Effector memory CD4-positive, alpha-beta T cell (primary cell): ENCODE results near the gene FBXO40.
A peak's percentile ranks its signal among the peaks of the same experiment; 100 is the strongest.

Experiments used
- DNase-seq, 3 donors: peaks; one replicate each; pipeline ENCODE4 v3.0.0-alpha.2; 2020
- H3K27ac ChIP-seq: 2 replicates; pipeline ENCODE4 v1.7.0; 2013; ENCODE audit warnings: mild to moderate bottlenecking, low read length, moderate library complexity; ENCODE audit not compliant: insufficient read depth, poor library complexity, severe bottlenecking
- H3K27me3 ChIP-seq: replicated peaks from 2 replicates; pipeline ENCODE4 v1.7.0; 2013; ENCODE audit warnings: mild to moderate bottlenecking, low read length; ENCODE audit not compliant: insufficient read depth, control insufficient read depth, poor library complexity, severe bottlenecking
- H3K36me3 ChIP-seq: 2 replicates; pipeline ENCODE4 v1.7.0; 2013; ENCODE audit warnings: mild to moderate bottlenecking, low read length, moderate library complexity; ENCODE audit not compliant: control insufficient read depth, insufficient read depth
- H3K4me1 ChIP-seq: 2 replicates; pipeline ENCODE4 v1.7.0; 2013; ENCODE audit warnings: low read length, mild to moderate bottlenecking; ENCODE audit not compliant: control insufficient read depth, insufficient read depth, poor library complexity, severe bottlenecking
- H3K4me3 ChIP-seq: 2 replicates; pipeline ENCODE4 v1.7.0; 2013; ENCODE audit warnings: low read length, low read depth, mild to moderate bottlenecking; ENCODE audit not compliant: insufficient read depth, poor library complexity, severe bottlenecking
- H3K9me3 ChIP-seq: 2 replicates; pipeline ENCODE4 v1.7.0; 2013; ENCODE audit warnings: mild to moderate bottlenecking, low read length, moderate library complexity; ENCODE audit not compliant: control insufficient read depth
- total RNA-seq, 3 donors: gene quantifications; one replicate each; lab custom pipeline; 2026; lab: John Stamatoyannopoulos, UW

Gene FBXO40, protein sequence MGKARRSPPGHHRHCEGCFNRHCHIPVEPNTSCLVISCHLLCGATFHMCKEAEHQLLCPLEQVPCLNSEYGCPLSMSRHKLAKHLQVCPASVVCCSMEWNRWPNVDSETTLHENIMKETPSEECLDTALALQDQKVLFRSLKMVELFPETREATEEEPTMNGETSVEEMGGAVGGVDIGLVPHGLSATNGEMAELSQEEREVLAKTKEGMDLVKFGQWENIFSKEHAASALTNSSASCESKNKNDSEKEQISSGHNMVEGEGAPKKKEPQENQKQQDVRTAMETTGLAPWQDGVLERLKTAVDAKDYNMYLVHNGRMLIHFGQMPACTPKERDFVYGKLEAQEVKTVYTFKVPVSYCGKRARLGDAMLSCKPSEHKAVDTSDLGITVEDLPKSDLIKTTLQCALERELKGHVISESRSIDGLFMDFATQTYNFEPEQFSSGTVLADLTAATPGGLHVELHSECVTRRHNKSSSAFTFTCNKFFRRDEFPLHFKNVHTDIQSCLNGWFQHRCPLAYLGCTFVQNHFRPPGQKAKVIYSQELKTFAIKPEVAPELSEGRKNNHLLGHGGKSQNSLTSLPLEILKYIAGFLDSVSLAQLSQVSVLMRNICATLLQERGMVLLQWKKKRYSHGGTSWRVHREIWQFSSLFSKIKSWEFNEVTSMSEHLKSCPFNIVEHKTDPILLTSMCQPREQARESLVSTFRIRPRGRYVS
- total RNA-seq: 0 reads per million in 3 donors

DNA sequence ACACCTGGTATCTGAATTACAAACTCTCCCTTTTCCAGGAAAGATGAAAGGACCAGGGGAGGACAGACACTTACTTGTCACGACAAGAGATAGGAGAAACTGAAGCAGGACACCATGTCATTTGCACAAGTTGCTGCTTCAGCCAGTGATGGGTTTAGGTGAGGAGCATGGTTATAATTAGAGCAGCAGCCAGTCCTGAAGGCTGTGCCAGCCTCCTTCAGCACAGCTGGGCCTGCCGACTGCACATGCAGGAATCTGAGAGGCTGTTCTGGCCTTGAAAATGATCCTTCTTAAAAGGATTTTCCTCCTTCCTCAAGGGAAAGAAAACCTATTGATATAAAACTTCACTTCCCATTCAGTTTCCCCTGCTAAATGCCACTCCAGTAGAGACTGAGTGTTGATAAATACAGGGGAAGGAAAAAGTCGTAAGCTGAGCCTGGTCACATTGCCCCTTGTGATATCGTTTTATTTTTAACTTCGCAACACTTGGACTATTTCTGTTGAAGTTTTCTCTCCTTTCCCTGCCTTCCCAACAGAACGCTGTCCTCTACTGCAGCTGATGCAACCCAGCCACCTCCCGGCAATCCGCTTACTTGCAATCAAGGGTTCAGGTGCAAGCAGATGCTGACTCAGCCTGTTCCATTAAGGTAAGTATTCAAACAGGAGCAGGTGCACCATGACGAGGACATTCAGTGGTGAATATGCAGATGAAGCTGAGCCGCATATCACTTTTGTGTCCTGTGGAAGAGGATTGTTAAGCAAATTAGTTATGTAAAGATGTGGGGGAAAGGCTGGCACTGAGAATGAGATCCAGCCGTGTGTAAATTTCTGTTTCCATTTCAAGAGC is at the start of gene FBXO40:
FBXO40 (plus strand) TSS at position 524 of the 847 bp plus-strand sequence. CDS start 27,197 bp downstream, outside the sequence.
- no peaks in the 10 kb centered on the region for H3K36me3 ChIP-seq
- no peaks in the 10 kb centered on the region for H3K27me3 ChIP-seq
- DNase-seq: no peak
- no peaks in the 10 kb centered on the region for H3K9me3 ChIP-seq
- H3K27ac ChIP-seq: no peak within 1 kb of the TSS
- H3K4me1 ChIP-seq: no peaks in the 10 kb centered on the region
- no peak within 1 kb of the TSS for H3K4me3 ChIP-seq

DNA sequence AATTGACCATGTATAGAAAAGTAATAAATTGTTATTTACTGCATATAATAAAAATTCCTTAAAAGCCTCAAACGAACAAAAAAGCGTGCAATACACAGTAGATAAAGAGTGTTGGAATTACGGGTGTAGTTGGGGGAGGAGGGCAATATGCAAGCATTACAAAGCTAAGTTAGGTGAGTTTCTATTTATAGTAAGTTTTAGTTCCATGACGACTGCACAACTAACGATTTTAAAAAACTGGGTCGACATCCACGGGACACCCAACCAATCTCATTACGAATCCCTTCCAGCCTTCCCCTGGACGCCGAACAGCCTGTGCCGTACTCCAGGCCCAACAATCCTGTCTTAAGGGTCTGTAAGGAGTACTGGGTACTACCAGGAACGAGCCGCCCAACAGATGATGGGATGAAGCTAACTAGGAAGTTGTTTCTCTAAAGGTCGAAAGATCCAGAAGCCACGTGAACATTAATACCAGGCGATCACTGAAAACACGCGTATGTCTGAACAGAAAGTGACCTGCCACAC is 48.1 kb upstream of the FBXO40 start:
- Histone ChIP-seq H3K27ac (no peak overlapping the region), H3K4me3 (peak overlapping the region; percentile 73), H3K9me3 (no peaks in the 10 kb centered on the region), H3K36me3 (no peaks in the 10 kb centered on the region), H3K4me1 (peaks cover 6% of the 10 kb centered on the region), H3K27me3 (no peaks in the 10 kb centered on the region)
- no peak for DNase-seq

DNA sequence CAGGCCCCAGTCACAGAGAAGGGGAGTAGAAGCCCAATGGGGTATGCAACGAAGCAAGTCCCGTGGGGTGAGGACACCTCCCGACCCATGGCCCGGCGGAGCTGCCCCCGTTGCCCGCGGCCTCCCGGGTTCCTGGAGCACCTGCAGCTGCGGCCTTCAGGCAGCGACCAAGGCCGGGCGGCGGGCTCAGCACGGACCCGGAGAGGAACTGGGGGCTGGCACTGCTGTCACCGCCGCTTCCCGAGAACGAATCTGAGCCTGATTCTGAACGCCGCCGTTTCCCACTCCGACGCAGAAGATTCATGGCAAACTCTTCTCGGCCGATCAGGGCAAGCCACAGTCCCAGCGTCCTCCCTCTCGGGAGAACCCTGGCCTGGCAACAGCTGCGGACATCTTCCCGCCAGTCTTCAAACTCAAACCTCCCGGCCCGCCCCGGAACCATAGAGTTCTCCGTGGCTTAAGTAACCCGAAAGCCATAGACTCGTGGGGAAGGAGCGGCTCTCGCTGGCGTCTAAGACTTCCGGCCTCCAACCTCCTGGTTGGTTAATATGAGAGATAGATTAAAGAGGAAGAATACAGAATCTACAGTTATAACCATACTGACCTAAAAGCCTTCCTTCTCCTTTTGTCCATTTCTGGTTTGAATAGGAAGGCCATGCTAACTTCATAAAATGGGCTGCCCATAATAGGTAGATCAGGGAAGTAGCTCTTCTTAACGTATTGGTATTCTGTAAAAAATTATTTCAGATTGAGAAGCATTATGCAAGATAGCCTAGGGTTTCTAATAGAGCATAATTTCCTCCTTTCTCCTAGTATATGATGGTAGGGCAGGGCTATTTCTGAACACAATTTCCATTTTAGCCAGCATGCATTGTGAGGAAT is 47.4 kb upstream of the FBXO40 start, which contains the start of gene POLQ:
POLQ (minus strand) TSS at position 415 of the 882 bp plus-strand sequence; CDS start at position 304, 111 bp downstream.
- DNase-seq: peak; percentile 72 to 78 (median 75)
- H3K27ac ChIP-seq: peak within 1 kb of the TSS; percentile 48
- H3K36me3 ChIP-seq: no peaks in the 10 kb centered on the region
- H3K4me1 ChIP-seq: peaks cover 6% of the 10 kb centered on the region
- H3K27me3 ChIP-seq: no peaks in the 10 kb centered on the region
- H3K4me3 ChIP-seq: peak within 1 kb of the TSS; percentile 73
- no peaks in the 10 kb centered on the region for H3K9me3 ChIP-seq

DNA sequence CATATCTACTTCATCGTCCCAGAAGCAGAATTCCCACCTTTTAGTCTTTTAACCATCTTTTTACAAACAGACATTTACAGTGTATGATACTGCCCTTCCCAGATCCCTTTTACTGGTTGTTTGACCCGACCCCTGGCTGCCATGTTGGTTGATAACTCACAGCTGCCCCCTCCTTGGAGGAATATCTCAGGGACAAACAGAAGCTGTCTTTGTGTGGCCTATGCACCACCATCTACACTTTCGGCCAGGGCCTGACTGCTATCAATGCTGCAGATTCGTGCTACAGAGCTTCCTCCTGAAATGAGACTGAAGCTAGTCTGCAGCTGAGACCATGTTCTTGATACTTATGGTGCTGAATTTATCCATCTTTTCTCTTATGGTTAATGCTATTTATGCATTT is 40.8 kb upstream of the FBXO40 start:
- no peaks in the 10 kb centered on the region for H3K9me3 ChIP-seq
- H3K36me3 ChIP-seq: no peaks in the 10 kb centered on the region
- H3K27me3 ChIP-seq: no peaks in the 10 kb centered on the region
- no peaks in the 10 kb centered on the region for H3K4me1 ChIP-seq
- no peak overlapping the region for H3K4me3 ChIP-seq
- DNase-seq: no peak
- no peak overlapping the region for H3K27ac ChIP-seq

DNA sequence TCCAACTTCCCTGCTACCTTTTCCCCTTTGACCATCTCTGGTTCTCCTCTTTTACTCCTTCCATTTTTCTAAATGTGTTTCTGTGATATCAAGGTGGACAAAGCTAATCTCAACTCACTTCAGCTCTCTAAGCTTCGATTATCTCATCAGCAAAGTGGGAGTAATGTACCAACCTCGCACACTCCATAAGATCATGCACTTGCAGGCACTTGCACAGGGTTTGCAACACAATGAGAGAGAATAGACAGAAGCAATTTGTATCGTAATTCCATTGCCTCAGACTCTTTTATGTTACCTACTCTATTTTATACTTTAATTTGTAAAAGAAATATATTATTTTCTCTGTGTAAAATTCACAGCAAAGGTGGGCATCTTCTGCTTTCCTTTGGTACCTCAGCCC is 40.4 kb upstream of the FBXO40 start:
- no peak overlapping the region for H3K4me3 ChIP-seq
- H3K9me3 ChIP-seq: no peaks in the 10 kb centered on the region
- no peaks in the 10 kb centered on the region for H3K4me1 ChIP-seq
- no peaks in the 10 kb centered on the region for H3K36me3 ChIP-seq
- DNase-seq: no peak
- H3K27me3 ChIP-seq: no peaks in the 10 kb centered on the region
- H3K27ac ChIP-seq: no peak overlapping the region

DNA sequence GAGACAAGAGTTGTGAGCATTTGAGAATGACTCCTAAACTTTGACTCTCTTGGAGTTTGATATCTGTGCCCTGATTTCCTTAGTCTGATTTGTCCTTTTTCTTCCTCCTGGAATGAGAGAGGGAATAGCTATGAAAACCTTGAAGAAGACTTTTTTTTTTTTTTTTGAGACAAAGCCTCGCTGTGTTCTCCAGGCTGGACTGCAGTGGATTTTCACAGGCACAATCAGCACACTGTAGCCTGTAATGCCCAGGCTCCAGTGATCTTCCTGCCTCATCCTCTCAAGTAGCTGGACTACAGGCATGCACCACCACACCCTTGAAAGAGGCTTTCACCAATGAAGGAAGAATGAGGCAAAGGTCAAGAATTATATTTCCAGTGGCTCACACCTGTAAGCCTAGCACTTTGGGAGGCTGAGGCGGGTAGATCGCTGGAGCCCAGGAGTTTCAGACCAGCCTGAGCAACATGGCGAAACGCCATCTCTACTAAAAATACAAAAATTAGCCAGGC is 35.7 kb upstream of the FBXO40 start:
- no peaks in the 10 kb centered on the region for H3K27me3 ChIP-seq
- DNase-seq: no peak
- no peaks in the 10 kb centered on the region for H3K36me3 ChIP-seq
- H3K27ac ChIP-seq: no peak overlapping the region
- H3K4me3 ChIP-seq: no peak overlapping the region
- H3K9me3 ChIP-seq: no peaks in the 10 kb centered on the region
- H3K4me1 ChIP-seq: no peaks in the 10 kb centered on the region

DNA sequence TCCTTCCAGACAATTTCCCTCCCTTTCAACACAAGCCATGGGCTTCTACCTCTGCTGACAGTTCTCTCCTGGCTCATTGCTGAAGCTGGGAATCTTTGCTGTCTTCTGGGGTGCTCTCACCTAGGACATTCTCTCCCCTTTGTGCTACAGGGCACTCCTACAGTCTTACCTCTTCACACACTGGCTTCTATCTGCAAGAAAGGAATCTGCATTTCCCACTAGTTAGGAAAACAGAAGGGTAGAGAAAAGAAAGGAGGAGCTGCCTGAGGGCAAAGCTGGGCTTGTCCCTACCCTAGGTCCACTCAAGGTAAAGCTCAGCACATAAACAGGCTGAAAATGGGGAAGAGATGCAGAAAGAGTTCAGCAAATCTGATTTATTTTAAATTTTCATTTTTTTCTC is 31.0 kb upstream of the FBXO40 start:
- Histone ChIP-seq H3K36me3 (no peaks in the 10 kb centered on the region), H3K9me3 (no peaks in the 10 kb centered on the region), H3K4me1 (no peaks in the 10 kb centered on the region), H3K27ac (no peak overlapping the region), H3K4me3 (no peak overlapping the region), H3K27me3 (no peaks in the 10 kb centered on the region)
- DNase-seq: no peak

DNA sequence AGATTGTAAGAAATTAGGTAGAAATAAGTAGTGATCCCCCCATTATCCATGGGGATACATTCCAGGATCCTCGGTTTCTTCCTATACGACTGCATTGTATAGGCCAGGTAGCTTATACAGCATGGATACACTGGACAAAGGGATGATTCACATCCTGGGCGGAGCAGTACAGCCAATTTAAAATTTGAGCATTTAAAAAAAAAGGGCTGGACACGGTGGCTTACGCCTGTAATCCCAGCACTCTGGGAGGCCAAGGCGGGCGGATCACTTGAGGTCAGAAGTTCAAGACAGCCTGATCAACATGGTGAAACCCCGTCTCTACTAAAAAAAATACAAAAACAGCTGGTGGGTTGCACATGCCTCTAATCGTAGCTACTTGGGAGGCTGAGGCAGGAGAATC is 26.4 kb upstream of the FBXO40 start:
- H3K4me3 ChIP-seq: no peak overlapping the region
- no peaks in the 10 kb centered on the region for H3K36me3 ChIP-seq
- H3K4me1 ChIP-seq: no peaks in the 10 kb centered on the region
- no peak for DNase-seq
- H3K27ac ChIP-seq: no peak overlapping the region
- H3K9me3 ChIP-seq: no peaks in the 10 kb centered on the region
- H3K27me3 ChIP-seq: no peaks in the 10 kb centered on the region

DNA sequence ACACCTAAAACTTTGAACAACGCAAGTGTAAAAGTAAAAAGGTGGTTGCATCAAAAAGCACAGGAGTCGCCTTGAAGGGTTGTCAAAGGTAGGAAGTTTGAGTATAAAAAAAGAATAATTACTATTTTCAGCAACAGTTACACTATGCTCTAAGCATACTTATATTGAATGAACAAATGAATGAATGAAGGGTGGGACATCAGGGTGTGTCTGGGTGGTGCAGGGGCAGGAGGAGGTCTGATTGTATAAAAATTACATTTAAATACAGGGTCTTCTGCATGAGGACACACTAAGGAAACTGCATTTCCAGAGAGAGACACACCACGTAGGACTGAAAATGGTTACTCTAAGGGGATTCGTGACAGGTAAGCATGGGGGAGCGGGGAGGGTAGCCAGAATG is 25.5 kb upstream of the FBXO40 start, which contains the start of gene ARGFX:
ARGFX (plus strand) TSS at position 301 of the 400 bp plus-strand sequence. CDS start 2,765 bp downstream, outside the sequence.
- H3K9me3 ChIP-seq: no peaks in the 10 kb centered on the region
- H3K4me3 ChIP-seq: no peak within 1 kb of the TSS

More for the DNA sequence above, 25.5 kb upstream of the FBXO40 start, which contains the start of gene ARGFX:
- no peaks in the 10 kb centered on the region for H3K36me3 ChIP-seq
- no peak within 1 kb of the TSS for H3K27ac ChIP-seq
- no peaks in the 10 kb centered on the region for H3K27me3 ChIP-seq
- no peaks in the 10 kb centered on the region for H3K4me1 ChIP-seq
- DNase-seq: no peak
